Activated CD4-positive, alpha-beta memory T cell treated with anti-CD3 and anti-CD28 coated beads, Interleukin-2, amount 10 ng/mL, durations not matched to agents 7 days and 5 days (primary cell): Measurements from ENCODE around the gene AP2S1. TPM values are rescaled to one million over a fixed set of nuclear protein-coding genes. Genes with fewer than 3 reads are reported as not detected.
"Not testable (repeated sequence)": the region's sequence is repeated elsewhere in the genome, so short reads cannot be mapped to it uniquely, and the experiment has no call there.

Experiments used
- CTCF ChIA-PET: fragments of 350-600 bp; sonication (Branson Sonifier 250); formaldehyde crosslinking; loops from one replicate; lab custom pipeline; 2021; ENCODE audit warnings: antibody characterized with exemption, inconsistent platforms; lab: Charles Lee
- POLR2A ChIA-PET: fragments of 350-600 bp; sonication (Branson Sonifier 250); formaldehyde crosslinking; loops from one replicate; lab custom pipeline; 2021; ENCODE audit warnings: antibody characterized with exemption; lab: Charles Lee
- DNase-seq: peaks from one replicate; pipeline ENCODE4 v3.0.0-alpha.2; 2020
- H3K27ac Mint-ChIP-seq: one replicate; pipeline ENCODE4 v1.8.0; 2021; ENCODE audit warnings: mild to moderate bottlenecking, mixed read lengths
- H3K27me3 Mint-ChIP-seq: one replicate; pipeline ENCODE4 v1.8.0; 2021; ENCODE audit warnings: mixed read lengths
- H3K36me3 Mint-ChIP-seq: one replicate; pipeline ENCODE4 v1.8.0; 2021; ENCODE audit warnings: low read depth, mixed read lengths
- H3K4me1 Mint-ChIP-seq: one replicate; pipeline ENCODE4 v1.8.0; 2021; ENCODE audit warnings: mixed read lengths
- H3K4me3 Mint-ChIP-seq: one replicate; pipeline ENCODE4 v1.8.0; 2021; ENCODE audit warnings: mild to moderate bottlenecking, mixed read lengths
- H3K9me3 Mint-ChIP-seq: one replicate; pipeline ENCODE4 v1.8.0; 2021; ENCODE audit warnings: mixed read lengths
- total RNA-seq, 2 experiments: library from RNA; stranded (reverse); gene quantifications; one replicate each; pipeline ENCODE4 v1.2.3, GENCODE V29; 2021

The AP2S1 gene
- total RNA-seq, 2 experiments from 2014 or later = 116 to 117 TPM

DNA sequence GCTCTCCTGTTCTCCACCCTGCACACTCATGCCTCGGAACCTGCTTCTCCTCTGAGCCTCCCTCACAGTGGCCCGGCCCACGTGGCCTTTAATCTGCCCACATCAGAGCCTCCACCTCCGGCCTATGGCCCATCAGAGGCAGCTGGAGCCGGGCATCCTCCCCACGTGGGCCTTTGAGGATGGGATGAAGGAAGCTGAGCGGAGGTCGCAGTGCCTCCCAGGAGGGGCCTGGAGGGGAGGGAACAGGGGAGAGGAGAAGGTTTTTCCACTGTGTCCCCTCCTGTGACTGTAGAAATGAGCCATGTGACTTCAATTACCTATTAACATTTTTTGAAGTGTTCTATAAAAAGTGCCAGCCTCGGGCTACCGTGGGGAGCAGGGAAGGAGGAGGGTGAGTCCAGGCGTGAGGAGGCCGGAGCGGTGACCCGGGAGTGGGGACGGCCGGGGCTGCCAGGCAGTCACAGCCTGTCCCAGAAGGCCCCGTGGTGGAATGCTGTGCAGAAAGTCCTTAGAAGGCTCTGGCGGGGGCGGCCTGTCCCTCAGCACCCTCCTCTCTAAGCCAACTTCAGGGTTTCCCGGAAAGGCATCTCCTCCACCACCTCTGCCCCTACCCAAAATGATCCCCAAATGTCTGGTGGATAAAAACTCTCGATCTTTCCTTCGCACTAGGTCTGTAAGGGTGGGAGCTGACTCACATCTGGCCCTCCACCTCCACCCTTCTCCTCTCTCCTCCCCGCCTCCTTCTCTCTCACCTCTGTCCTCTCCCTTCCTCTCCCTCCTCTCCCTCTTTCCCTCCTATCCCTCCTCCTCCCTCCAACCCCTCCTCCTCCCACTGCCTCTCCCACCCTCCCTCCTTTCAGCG lies 37.4 kb downstream of the AP2S1 start:
- ChIA-PET CTCF (interaction anchor here (1.0 to 1.8 kb wide), 2 partner anchors 9 to 55 kb away, joined by 3 to 4 read pairs; no protein-coding TSS in a partner anchor), POLR2A (no interaction called here)

DNA sequence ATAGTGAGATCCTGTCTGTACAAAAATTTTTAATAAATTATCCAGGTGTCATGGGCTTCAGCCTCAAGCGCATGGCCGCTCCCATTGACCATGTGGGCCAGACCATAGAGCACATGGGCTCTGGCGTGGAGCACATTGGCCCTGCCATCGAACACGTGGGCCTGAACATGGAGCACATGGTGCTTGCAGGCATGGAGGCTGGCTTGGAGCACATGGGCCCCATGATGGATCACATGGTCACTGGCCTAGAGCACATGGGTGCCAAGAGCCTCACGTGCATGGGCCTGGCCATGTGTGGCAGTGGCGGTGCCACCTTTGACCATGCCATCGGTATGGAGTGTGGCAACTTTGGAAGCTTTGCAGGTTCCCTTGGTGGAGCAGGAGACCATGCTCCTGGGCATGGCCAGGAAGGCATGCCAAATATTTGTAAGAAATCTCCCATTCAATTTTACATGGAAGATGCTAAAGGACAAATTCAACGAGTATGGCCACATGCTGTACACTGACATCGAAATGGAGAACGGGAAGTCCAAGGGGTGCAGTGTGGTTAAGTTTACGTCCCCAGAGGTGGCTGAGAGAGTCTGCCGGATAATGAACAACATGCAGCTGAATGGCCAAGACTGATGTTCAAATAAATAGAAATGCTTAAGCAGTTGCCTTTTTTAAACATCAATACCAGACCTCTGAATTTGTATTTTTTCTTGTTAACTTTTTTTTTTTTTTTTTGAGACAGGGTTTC lies 40.9 kb downstream of the AP2S1 start:
- no peak for DNase-seq
- Mint-ChIP-seq H3K27me3 (peaks cover 1% of the 10 kb centered on the region), H3K27ac (no peak overlapping the region), H3K4me1 (peaks cover 1% of the 10 kb centered on the region), H3K4me3 (no peak overlapping the region), H3K36me3 (no peaks in the 10 kb centered on the region), H3K9me3 (no peaks in the 10 kb centered on the region)
- ChIA-PET CTCF (interaction anchor here (0.6 kb wide), 1 partner anchor 282 kb away, joined by 9 read pairs; no protein-coding TSS in a partner anchor), POLR2A (no interaction called here)

More for the DNA sequence above, 37.4 kb downstream of the AP2S1 start:
- peaks cover 1% of the 10 kb centered on the region for H3K4me1 Mint-ChIP-seq
- no peaks in the 10 kb centered on the region for H3K9me3 Mint-ChIP-seq
- DNase-seq = no peak
- no peak overlapping the region for H3K4me3 Mint-ChIP-seq
- H3K36me3 Mint-ChIP-seq = no peaks in the 10 kb centered on the region
- peaks cover 4% of the 10 kb centered on the region for H3K27me3 Mint-ChIP-seq
- H3K27ac Mint-ChIP-seq = no peak overlapping the region

DNA sequence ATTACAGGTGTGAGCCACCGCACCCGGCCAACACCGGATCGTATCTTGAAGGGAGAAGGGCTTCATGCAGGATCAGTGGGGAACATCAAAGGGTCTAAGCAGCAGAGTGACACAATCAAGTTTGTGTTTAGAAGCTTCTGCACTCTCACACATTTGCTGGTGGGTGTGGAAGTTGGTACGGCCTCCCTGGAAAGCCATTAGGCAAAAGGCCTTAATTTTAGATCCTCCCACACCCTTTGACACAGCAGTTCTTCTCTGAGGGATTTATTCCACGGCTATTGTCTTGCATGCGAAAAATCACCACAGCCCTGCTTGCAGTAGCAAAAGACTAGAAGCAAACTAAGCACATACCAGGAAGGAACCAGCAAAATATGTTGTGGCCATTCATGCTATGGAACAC lies 44.0 kb downstream of the AP2S1 start:
- ChIA-PET CTCF (interaction anchor here (0.9 to 3.0 kb wide), 2 partner anchors 14 to 119 kb away, joined by 3 to 9 read pairs; no protein-coding TSS in a partner anchor), POLR2A (no interaction called here)
- no peak overlapping the region for H3K27ac Mint-ChIP-seq
- DNase-seq = no peak
- H3K4me3 Mint-ChIP-seq = no peak overlapping the region
- H3K4me1 Mint-ChIP-seq = no peaks in the 10 kb centered on the region
- H3K9me3 Mint-ChIP-seq = no peaks in the 10 kb centered on the region
- H3K36me3 Mint-ChIP-seq = no peaks in the 10 kb centered on the region
- no peaks in the 10 kb centered on the region for H3K27me3 Mint-ChIP-seq

DNA sequence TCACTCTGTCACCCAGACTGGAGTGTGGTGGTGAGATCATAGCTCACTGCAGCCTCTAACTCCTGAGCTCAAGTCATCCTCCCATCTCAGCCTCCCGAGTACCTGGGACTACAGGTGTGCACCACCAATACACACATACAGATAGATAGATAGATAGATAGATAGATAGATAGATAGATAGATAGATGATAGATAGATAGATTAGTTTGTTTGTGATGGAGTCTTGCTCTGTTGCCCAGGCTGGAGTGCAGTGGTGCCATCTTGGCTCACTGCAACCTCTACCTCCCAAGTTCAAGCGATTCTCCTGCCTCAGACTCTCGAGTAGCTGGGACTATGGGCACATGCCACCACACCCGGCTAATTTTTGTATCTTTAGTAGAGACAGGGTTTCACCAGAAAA lies 46.2 kb downstream of the AP2S1 start:
- H3K4me3 Mint-ChIP-seq, DNase-seq, H3K27ac Mint-ChIP-seq, H3K36me3 Mint-ChIP-seq, H3K27me3 Mint-ChIP-seq, H3K9me3 Mint-ChIP-seq, H3K4me1 Mint-ChIP-seq: not testable (repeated sequence)
- ChIA-PET POLR2A (interaction anchor here (1.0 to 1.1 kb wide), 2 partner anchors 12 to 140 kb away, joined by 3 read pairs; no protein-coding TSS in a partner anchor), CTCF (interaction anchor here (1.1 to 3.0 kb wide), 7 partner anchors 10 to 46 kb away, joined by 3 to 9 read pairs (median 4); no protein-coding TSS in a partner anchor)

DNA sequence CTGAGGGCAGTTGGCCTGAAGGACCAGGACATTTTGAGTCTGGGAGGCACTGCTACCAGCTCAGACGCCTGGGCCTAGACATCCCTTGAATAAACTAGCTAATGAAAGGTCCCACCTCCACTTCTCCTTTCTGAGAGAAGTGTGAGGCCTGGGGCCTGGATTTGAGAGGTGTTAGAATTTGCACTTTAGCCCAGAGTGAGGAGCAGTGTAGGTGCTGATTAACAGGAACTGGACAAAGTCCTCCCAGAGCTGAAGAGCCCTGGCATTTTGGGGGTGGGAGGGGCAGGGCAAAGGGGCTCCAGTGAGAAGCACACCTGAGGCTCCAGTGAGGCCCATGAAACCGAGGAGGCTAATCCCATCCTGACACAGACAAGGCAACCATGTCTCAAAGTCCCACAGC lies 47.1 kb downstream of the AP2S1 start:
- Mint-ChIP-seq H3K4me3 (no peak overlapping the region), H3K9me3 (no peaks in the 10 kb centered on the region), H3K4me1 (no peaks in the 10 kb centered on the region), H3K27me3 (no peaks in the 10 kb centered on the region), H3K36me3 (no peaks in the 10 kb centered on the region), H3K27ac (no peak overlapping the region)
- POLR2A ChIA-PET = no interaction called here
- no peak for DNase-seq
- CTCF ChIA-PET = interaction anchor here (0.6 to 2.1 kb wide), 2 partner anchors 37 to 1771 kb away, joined by 5 to 9 read pairs; no protein-coding TSS in a partner anchor

DNA sequence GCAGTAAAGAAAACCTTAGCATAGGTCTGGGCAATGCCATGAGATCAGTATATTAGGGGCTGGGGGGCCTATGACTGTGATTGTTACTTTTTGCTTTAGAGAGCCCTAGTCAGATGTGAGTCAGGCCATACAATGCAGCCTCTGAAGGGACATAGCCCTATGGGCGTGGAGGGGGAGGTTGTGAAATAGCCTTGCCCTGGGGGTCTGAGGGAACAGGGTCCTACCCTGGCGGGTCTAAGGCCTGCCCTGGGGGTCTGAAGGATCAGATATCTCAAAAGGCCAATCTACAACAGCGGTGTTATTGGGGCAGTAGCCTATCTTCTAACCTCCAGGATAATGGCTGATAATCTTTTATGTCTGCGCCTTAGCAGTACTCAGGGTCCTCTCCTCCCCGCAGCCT lies 48.5 kb downstream of the AP2S1 start:
- H3K4me1 Mint-ChIP-seq = no peaks in the 10 kb centered on the region
- ChIA-PET POLR2A (no interaction called here), CTCF (interaction anchor here (2.1 kb wide), 1 partner anchor 38 kb away, joined by 9 read pairs; no protein-coding TSS in a partner anchor)

DNA sequence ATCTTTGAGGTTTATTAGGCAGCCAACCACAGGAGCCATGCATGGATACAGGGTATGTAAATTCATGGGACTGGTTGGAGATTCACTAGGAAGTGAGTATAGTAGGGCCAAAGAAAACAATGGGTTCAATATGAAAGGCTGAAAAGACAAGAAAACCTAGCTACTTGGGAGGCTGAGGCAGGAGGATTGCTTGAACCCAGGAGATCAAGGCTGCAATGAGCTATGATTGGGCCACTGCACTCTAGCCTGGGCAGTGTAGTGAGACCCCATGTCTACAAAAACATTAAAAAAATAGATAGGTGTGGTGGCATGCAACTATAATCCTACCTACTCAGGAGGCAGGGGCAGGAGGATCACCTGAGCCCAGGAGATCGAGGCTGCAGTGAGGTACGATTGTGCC lies 51.9 kb downstream of the AP2S1 start:
- no peaks in the 10 kb centered on the region for H3K36me3 Mint-ChIP-seq
- no peaks in the 10 kb centered on the region for H3K4me1 Mint-ChIP-seq
- no peak for DNase-seq
- peaks cover 8% of the 10 kb centered on the region for H3K27me3 Mint-ChIP-seq
- ChIA-PET POLR2A (interaction anchor here (3.7 kb wide), 1 partner anchor 11 kb away, joined by 16 read pairs; the partner anchor contains the start of gene SLC1A5), CTCF (interaction anchor here (1.8 kb wide), 1 partner anchor 32 kb away, joined by 5 read pairs; no protein-coding TSS in a partner anchor)
- no peak overlapping the region for H3K4me3 Mint-ChIP-seq
- H3K27ac Mint-ChIP-seq = no peak overlapping the region
- H3K9me3 Mint-ChIP-seq = no peaks in the 10 kb centered on the region

More for the DNA sequence above, 48.5 kb downstream of the AP2S1 start:
- no peak for DNase-seq
- no peaks in the 10 kb centered on the region for H3K36me3 Mint-ChIP-seq
- H3K27ac Mint-ChIP-seq = no peak overlapping the region
- peaks cover 2% of the 10 kb centered on the region for H3K27me3 Mint-ChIP-seq
- no peak overlapping the region for H3K4me3 Mint-ChIP-seq
- H3K9me3 Mint-ChIP-seq = no peaks in the 10 kb centered on the region

DNA sequence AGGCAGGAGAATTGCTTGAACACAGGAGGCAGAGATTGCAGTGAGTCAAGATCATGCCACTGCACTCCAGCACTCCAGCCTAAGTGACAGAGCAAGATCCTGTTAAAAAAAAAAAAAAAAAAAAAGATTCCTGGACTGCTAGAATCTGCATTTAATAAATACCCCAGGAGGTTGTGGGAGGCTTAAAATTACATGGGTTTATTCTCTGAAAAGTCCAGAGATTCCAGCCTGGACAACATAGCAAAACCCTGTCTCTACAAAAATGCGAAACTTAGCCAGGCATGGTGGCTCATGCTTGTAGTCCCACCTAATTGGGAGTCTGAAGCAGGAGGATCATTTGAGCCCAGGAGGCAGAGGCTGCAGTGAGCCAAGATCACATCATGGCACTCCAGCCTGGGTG lies 52.8 kb downstream of the AP2S1 start:
- ChIA-PET CTCF (interaction anchor here (0.7 to 0.9 kb wide), 2 partner anchors 26 to 57 kb away, joined by 3 read pairs; no protein-coding TSS in a partner anchor), POLR2A (interaction anchor here (3.7 kb wide), 1 partner anchor 10 kb away, joined by 16 read pairs; the partner anchor contains the start of gene SLC1A5)
- H3K4me3 Mint-ChIP-seq = no peak overlapping the region
- H3K36me3 Mint-ChIP-seq = no peaks in the 10 kb centered on the region
- no peaks in the 10 kb centered on the region for H3K9me3 Mint-ChIP-seq
- DNase-seq = no peak
- no peak overlapping the region for H3K27ac Mint-ChIP-seq
- peaks cover 6% of the 10 kb centered on the region for H3K4me1 Mint-ChIP-seq
- peaks cover 12% of the 10 kb centered on the region for H3K27me3 Mint-ChIP-seq

DNA sequence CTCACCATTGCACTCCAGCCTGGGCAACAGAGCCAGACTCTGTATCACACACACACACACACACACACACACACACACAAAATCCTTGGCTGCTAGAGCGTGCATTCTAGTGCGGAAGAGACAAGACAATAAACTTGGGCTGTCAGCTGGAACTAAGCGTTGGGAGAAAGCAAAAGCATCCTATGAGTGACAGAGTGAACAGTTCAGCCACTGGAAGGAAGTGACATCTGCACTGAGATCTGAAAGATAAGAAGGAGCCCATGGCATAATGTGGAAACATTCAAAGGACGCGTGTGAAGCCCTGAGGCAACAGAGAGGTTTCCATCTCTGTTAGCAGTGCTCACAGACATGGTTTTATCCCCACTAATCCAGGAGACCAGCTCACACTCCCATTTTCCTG lies 58.7 kb downstream of the AP2S1 start:
- Mint-ChIP-seq H3K4me3 (peak overlapping the region; percentile 3), H3K27me3 (peaks cover 9% of the 10 kb centered on the region), H3K9me3 (no peaks in the 10 kb centered on the region), H3K36me3 (peaks cover 9% of the 10 kb centered on the region), H3K27ac (peak overlapping the region; percentile 74), H3K4me1 (peaks cover 40% of the 10 kb centered on the region)
- CTCF ChIA-PET = interaction anchor here (1.8 kb wide), 1 partner anchor 49 kb away, joined by 6 read pairs; no protein-coding TSS in a partner anchor
- POLR2A ChIA-PET = interaction anchor here (0.8 to 1.4 kb wide), 3 partner anchors 13 to 35 kb away, joined by 3 to 4 read pairs (median 3); no protein-coding TSS in a partner anchor
- DNase-seq = peak; percentile 59

DNA sequence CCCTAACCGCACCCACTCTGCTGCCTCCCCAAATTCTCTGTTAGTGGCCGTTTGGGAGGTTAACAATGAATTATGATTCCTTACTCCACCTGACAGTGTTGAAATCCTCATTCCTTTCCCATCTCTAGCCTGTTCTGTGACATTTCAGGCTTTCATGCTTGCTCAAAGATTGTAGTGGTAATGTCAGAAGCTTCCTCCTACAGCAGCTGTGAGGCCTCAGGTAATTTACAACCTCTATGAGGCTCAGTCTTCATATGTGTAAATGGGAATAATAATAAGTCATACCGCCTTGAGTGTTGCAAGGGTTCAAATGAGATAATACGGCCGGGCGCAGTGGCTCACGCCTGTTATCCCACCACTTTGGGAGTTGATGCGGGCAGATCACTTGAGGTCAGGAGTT lies 61.3 kb downstream of the AP2S1 start:
- POLR2A ChIA-PET = interaction anchor here (0.7 to 3.8 kb wide), 14 partner anchors 9 to 324 kb away, joined by 3 to 25 read pairs (median 6); partner anchors contain the start of genes AP2S1, CALM3, FKRP and ZC3H4
- CTCF ChIA-PET = interaction anchor here (0.9 to 2.9 kb wide), 5 partner anchors 23 to 51 kb away, joined by 3 to 15 read pairs (median 7); no protein-coding TSS in a partner anchor
- Mint-ChIP-seq H3K27ac (no peak overlapping the region), H3K27me3 (peaks cover 4% of the 10 kb centered on the region), H3K36me3 (peaks cover 34% of the 10 kb centered on the region), H3K9me3 (no peaks in the 10 kb centered on the region), H3K4me1 (peaks cover 53% of the 10 kb centered on the region), H3K4me3 (no peak overlapping the region)
- DNase-seq = no peak

DNA sequence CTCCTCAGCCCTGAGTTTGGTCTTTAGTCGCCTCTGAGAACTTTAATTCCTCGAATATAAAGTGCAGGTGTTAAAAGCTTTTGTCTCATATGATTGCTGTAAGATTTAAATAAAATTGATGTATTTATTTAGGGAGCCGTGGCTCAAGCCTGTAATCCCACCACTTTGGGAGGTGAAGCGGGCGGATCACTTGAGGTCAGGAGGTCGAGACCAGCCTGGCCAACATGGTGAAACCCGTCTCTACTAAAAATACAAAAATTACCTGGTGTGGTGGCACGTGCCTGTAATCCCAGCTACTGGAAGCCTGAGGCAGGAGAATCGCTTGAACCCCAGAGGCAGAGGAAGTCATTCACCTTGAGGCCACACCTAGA lies 61.7 kb downstream of the AP2S1 start:
- H3K9me3 Mint-ChIP-seq = no peaks in the 10 kb centered on the region
- H3K4me1 Mint-ChIP-seq = peaks cover 57% of the 10 kb centered on the region
- POLR2A ChIA-PET = interaction anchor here (0.6 to 3.8 kb wide), 25 partner anchors 9 to 871 kb away, joined by 3 to 25 read pairs (median 4); partner anchors contain the start of genes AP2S1, CALM3, FKRP and SAE1
- DNase-seq = no peak
- CTCF ChIA-PET = interaction anchor here (1.7 to 2.9 kb wide), 4 partner anchors 22 to 52 kb away, joined by 7 to 15 read pairs (median 8); no protein-coding TSS in a partner anchor
- H3K4me3 Mint-ChIP-seq = peak overlapping the region; percentile 98
- peak overlapping the region; percentile 98 for H3K27ac Mint-ChIP-seq
- H3K36me3 Mint-ChIP-seq = peaks cover 38% of the 10 kb centered on the region
- peaks cover 4% of the 10 kb centered on the region for H3K27me3 Mint-ChIP-seq
